H1 (cell line): ENCODE data around the gene SKIC8. TPM values are rescaled to one million over a fixed set of nuclear protein-coding genes. Genes with fewer than 3 reads are reported as not detected.

Experiments
- ASH2L ChIP-seq: fragments of 200-600, 300-600 bp; sonication (generic); IDR thresholded peaks from one replicate; pipeline ENCODE4 v1.7.1; 2017; ENCODE audit warnings: low read length
- ATF3 ChIP-seq: IDR thresholded peaks from 2 replicates; pipeline ENCODE4 v1.6.1; 2011; ENCODE audit warnings: low read depth, mild to moderate bottlenecking, low read length; ENCODE audit not compliant: insufficient read depth
- BACH1 ChIP-seq: IDR thresholded peaks from 2 replicates; pipeline ENCODE4 v1.6.1; 2012; ENCODE audit warnings: low read length, improper control_type of control experiment
- BRCA1 ChIP-seq: IDR thresholded peaks from 2 replicates; pipeline ENCODE4 v1.6.1; 2012; ENCODE audit warnings: low read depth, low read length, improper control_type of control experiment
- CHD2 ChIP-seq: IDR thresholded peaks from 2 replicates; pipeline ENCODE4 v1.6.1; 2012; ENCODE audit warnings: low read length, improper control_type of control experiment
- CTBP2 ChIP-seq: IDR thresholded peaks from 2 replicates; pipeline ENCODE4 v1.7.0; 2011; ENCODE audit warnings: borderline replicate concordance, mild to moderate bottlenecking, moderate library complexity, mixed read lengths, low read length; ENCODE audit not compliant: insufficient read depth, insufficient read length
- E2F6 ChIP-seq: IDR thresholded peaks from 2 replicates; pipeline ENCODE4 v1.6.1; 2012; ENCODE audit warnings: inconsistent platforms
- EGR1 ChIP-seq: IDR thresholded peaks from 2 replicates; pipeline ENCODE4 v1.6.1; 2011; ENCODE audit warnings: low read depth, low read length, borderline replicate concordance
- GABPA ChIP-seq: IDR thresholded peaks from 2 replicates; pipeline ENCODE4 v1.6.1; 2011; ENCODE audit warnings: mild to moderate bottlenecking, low read length, moderate library complexity, borderline replicate concordance; ENCODE audit not compliant: insufficient read depth
- JUN ChIP-seq: IDR thresholded peaks from 2 replicates; pipeline ENCODE4 v1.6.1; 2011; ENCODE audit warnings: low read depth, mild to moderate bottlenecking, improper control_type of control experiment, low read length
- KDM4A ChIP-seq: IDR thresholded peaks from one replicate; pipeline ENCODE4 v1.7.1; 2012; ENCODE audit warnings: low read depth, mild to moderate bottlenecking, moderate library complexity, low read length, inconsistent platforms; ENCODE audit not compliant: severe bottlenecking
- NANOG ChIP-seq: IDR thresholded peaks from 2 replicates; pipeline ENCODE4 v1.6.1; 2011; ENCODE audit warnings: low read length, low read depth, mild to moderate bottlenecking, inconsistent platforms; ENCODE audit not compliant: insufficient read depth, poor library complexity, severe bottlenecking
- PHF8 ChIP-seq: fragments of 200-600 bp; sonication (generic); conservative IDR thresholded peaks from 2 replicates; pipeline ENCODE4 v1.7.1; 2012; ENCODE audit warnings: low read depth, mild to moderate bottlenecking, inconsistent platforms, low read length, moderate library complexity
- SIN3A ChIP-seq, 2 experiments: IDR thresholded peaks in 1 of 2; conservative IDR thresholded peaks in 1 of 2; 2 replicates each; pipeline ENCODE4 v1.6.1; 2011 to 2012; ENCODE audit warnings: low read length in 2 of 2, improper control_type of control experiment in 1 of 2, low read depth in 1 of 2, mild to moderate bottlenecking in 1 of 2
- SIX5 ChIP-seq: IDR thresholded peaks from 2 replicates; pipeline ENCODE4 v1.6.1; 2011; ENCODE audit warnings: mild to moderate bottlenecking, low read depth, low read length
- TAF1 ChIP-seq: IDR thresholded peaks from 2 replicates; pipeline ENCODE4 v1.6.1; 2011; ENCODE audit warnings: mild to moderate bottlenecking, low read depth, low read length
- TBP ChIP-seq: IDR thresholded peaks from 2 replicates; pipeline ENCODE4 v1.6.1; 2011; ENCODE audit warnings: low read depth, low read length, improper control_type of control experiment
- YY1 ChIP-seq: IDR thresholded peaks from 2 replicates; pipeline ENCODE4 v1.6.1; 2011; ENCODE audit warnings: low read depth, mild to moderate bottlenecking, low read length
- polyA plus RNA-seq, 7 experiments: library from polyadenylated mRNA; depleted of rRNA in 3 of 7; stranded (reverse) in 5 of 7; unstranded in 2 of 7; fragments of >200 nt in 5 of 7; fragments of 200-250 nt in 2 of 7; gene quantifications; 1 replicate in 5 of 7; 2 replicates in 1 of 7; 4 replicates in 1 of 7; pipeline versions ENCODE4 v1.2.1 to v1.2.3, GENCODE V29; 2011 to 2013; ENCODE audit warnings: missing spikeins in 2 of 7, mixed read lengths in 2 of 7
- total RNA-seq: library from RNA; stranded (reverse); fragmentation: NEBNext Ultra II Directional; extraction: Animal tissue kit (Norgen Biotek cat#: 25700); gene quantifications from 2 replicates; pipeline ENCODE4 v1.2.1, GENCODE V29; 2021
- TF ChIP-seq, protein P1 (sequence below), 3 experiments: IDR thresholded peaks; 1 replicate in 2 of 3; 2 replicates in 1 of 3; pipeline versions ENCODE4 v1.5.1 to v1.6.1; 2011; ENCODE audit warnings: low read length in 3 of 3, mild to moderate bottlenecking in 3 of 3, inconsistent platforms in 2 of 3, low read depth in 1 of 3, moderate library complexity in 1 of 3; ENCODE audit not compliant: insufficient read depth in 1 of 3; ENCODE audit errors: control extremely low read depth in 1 of 3

SKIC8 gene
- total and polyA plus RNA-seq, 2 of the 8 experiments (the other 6 are each of a cell fraction or from before 2014, with no cell fraction given) = 44.2 to 77.7 TPM

DNA sequence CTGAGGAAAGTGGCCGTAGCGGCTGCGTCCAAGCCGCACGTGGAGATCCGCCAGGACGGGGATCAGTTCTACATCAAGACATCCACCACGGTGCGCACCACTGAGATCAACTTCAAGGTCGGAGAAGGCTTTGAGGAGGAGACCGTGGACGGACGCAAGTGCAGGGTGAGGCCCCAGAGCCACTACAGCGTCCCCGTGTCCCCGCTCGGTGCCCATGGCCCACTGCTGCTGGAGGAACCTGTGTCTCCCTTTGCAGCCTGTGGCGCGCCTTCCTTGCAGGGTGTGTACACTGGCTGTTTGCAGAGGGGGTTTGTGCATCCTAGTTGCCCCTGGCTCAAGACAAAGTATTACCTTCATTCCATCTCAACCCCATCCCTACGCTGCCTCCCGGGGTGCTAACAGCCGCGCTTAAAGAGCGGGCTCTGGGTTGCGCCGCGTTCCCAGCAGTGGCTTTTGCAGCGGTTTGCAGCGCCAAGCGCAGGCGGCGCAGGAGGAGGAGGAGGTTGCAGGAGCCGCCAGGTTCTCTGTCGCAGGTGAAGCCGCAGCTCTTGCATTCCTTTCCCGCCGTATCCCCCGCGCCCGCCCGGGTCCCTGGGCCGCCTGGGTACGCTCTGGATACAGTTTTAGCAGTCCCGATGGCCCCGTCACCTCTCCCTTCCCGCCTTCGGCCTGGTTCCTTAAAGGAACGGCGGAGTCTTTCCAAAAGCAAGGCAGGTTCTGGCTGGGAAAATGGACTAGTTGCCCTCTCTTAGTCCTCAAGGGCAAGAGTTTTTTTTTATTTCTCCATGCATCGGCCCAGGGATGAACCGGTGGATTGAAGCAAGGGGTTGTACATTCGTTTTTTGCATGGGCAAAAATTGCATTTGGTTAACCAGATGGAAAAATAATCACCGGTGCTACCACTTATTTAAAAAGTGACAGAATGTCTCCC, 41.9 kb upstream of the SKIC8 start (continued):
- TF ChIP-seq GABPA = peak; percentile 70; the same call in 1 of the 2 replicates
- TF ChIP-seq ASH2L = peak; percentile 54
- TF ChIP-seq EGR1 = 0 out of 2 replicates have a peak, but pooled peaks have one; percentile 35
- TF ChIP-seq BRCA1 = no peak
- TF ChIP-seq E2F6 = peak; percentile 85
- TF ChIP-seq, protein P1, sequence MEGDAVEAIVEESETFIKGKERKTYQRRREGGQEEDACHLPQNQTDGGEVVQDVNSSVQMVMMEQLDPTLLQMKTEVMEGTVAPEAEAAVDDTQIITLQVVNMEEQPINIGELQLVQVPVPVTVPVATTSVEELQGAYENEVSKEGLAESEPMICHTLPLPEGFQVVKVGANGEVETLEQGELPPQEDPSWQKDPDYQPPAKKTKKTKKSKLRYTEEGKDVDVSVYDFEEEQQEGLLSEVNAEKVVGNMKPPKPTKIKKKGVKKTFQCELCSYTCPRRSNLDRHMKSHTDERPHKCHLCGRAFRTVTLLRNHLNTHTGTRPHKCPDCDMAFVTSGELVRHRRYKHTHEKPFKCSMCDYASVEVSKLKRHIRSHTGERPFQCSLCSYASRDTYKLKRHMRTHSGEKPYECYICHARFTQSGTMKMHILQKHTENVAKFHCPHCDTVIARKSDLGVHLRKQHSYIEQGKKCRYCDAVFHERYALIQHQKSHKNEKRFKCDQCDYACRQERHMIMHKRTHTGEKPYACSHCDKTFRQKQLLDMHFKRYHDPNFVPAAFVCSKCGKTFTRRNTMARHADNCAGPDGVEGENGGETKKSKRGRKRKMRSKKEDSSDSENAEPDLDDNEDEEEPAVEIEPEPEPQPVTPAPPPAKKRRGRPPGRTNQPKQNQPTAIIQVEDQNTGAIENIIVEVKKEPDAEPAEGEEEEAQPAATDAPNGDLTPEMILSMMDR (IDR thresholded peaks at IDR 0.05; ENCODE audit: control extremely low read depth in 1 of 3, insufficient read depth in 1 of 3, low read depth in 1 of 3, low read length in 3 of 3) = no peak
- TF ChIP-seq BACH1 = 0 out of 2 replicates have a peak, but pooled peaks have one; percentile 15
- TF ChIP-seq YY1 = 0 out of 2 replicates have a peak, but pooled peaks have one; percentile 4
- no peak; the same call in 1 of the 2 replicates for TF ChIP-seq PHF8
- peak; percentile 41; the same call in 1 of the 2 replicates for TF ChIP-seq TBP
- TF ChIP-seq SIX5 = no peak
- peak; percentile 42 for TF ChIP-seq CTBP2
- TF ChIP-seq ATF3 = no peak
- peak; percentile 67 for TF ChIP-seq KDM4A
- no peak for TF ChIP-seq JUN
- TF ChIP-seq TAF1 = 0 out of 2 replicates have a peak, but pooled peaks have one; percentile 37
- no peak; a peak in 1 of 4 replicates for TF ChIP-seq SIN3A (conservative IDR thresholded peaks at IDR 0.05 in 1 of 2, IDR thresholded peaks at IDR 0.05 in 1 of 2; ENCODE audit: low read depth in 1 of 2, low read length in 2 of 2)
- no peak for TF ChIP-seq CHD2
- no peak for TF ChIP-seq NANOG
